Hepatic stellate cell (primary cell): ENCODE measurements around the gene DOP1B.
"Not testable (repeated sequence)": the region's sequence is repeated elsewhere in the genome, so short reads cannot be mapped to it uniquely, and the experiment has no call there.

ENCODE experiments used
- DNase-seq: peaks from one replicate; pipeline ENCODE4 v3.0.0; 2011; ENCODE audit warnings: low spot score

DOP1B gene

DNA sequence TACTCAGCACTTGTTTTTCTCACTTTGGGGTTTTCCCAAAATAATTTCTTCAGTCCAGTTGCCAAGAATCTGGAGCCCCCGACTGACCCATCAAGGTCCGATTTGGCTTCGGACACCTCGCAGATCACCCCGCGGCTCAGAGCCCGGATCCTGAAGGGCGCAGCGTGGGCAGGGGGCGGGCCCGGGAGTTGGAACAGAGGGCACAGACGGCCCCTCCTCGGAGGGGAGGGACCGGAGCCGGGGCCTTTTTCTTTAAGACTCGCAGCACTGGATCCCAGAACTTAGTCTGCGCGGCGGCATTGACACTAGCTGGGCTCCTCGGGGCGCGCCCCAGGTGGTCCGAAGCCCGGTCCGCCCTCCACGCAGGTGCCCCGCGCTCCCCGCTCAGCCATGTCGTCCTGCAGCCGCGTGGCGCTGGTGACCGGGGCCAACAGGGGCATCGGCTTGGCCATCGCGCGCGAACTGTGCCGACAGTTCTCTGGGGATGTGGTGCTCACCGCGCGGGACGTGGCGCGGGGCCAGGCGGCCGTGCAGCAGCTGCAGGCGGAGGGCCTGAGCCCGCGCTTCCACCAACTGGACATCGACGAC, 21.7 kb upstream of the DOP1B start, which contains the start of gene CBR3:
Gene CBR3, plus strand, starts transcription at position 277 of the 588 bp plus-strand sequence. Its CDS starts 114 bp downstream, at position 391.
- DNase-seq: peak; percentile 69

DNA sequence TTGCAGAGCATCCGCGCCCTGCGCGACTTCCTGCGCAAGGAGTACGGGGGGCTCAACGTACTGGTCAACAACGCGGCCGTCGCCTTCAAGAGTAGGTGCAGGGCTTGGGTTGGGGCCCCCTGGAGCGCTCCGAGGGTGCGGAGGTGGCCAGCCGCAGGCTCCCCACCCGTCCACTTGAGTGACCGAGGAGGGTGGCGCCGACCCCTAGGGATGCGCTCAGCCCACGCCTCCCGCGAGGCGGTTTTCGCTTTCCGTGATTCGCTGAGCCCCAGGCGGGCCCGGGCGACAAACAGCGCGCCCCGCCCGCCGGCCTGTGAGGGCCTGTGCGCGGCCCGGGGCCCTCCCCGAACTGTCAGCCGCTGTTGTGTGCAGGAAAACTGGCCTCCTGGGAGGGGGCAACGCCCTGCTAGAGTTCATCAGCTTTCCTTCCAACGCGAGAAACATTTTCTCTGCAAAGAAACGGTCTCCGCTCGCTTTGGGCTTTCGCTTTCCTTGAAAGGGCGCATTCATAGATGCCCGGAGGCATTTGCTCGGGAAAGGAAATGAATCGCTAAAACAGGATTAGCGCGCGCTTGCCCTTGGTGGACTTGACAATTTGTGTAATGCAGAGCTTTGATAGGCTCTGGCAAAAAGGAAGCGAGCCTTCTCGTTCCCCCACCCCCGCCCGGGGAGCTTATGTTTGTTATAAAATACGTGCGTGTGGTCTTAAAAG, 21.1 kb upstream of the DOP1B start:
- DNase-seq: peak; percentile 84

DNA sequence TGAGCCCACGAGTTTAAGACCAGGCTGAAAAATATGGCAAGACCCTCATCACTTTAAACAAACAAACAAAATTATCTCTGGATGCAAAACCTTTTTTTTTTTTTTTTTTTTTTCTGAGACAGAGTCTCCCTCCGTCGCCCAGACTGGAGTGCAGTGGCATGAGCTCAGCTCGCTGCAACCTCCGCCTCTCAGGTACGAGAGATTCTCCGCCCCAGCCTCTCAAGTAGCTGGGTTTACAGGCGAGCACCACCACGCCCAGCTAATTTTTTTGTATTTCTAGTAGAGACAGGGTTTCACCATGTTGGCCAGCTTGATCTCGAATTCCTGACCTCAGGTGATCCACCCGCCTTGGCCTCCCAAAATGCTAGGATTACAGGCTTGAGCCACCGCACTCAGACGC, 16.8 kb upstream of the DOP1B start:
- not testable (repeated sequence) for DNase-seq

DNA sequence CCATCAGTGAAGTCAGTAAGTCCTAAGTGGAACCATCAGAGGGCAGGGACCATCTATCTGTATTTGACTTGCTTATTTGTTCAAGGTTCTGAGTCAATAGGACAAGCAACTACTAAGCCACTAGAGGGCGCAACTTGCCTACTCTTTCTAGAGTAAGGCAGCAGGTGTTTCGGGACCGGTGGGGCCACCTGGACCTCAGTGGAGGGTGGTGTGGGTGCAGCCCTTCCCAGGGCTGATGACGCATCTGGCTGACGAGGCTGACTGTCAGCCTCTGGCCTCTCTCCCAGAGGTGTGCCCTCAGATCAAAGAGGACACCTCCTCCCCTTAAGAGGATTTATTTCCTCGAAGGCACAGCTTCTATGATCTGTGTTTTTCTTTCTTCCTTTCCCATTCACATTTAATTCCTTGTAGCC, 15.1 kb upstream of the DOP1B start:
- peak; percentile 44 for DNase-seq

DNA sequence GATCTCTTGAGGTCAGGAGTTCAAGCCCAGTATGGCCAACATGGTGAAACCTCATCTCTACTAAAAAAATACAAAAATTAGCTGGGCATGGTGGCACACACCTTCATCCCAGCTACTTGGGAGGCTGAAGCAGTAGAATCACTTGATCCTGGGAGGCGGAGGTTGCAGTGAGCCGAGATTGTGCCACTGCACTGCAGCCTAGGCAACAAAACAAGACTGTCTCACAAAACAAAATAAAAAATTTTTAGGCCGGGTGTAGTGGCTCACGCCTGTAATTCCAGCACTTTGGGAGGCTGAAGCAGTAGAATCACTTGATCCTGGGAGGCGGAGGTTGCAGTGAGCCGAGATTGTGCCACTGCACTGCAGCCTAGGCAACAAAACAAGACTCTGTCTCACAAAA, 12.4 kb upstream of the DOP1B start:
- not testable (repeated sequence) for DNase-seq

DNA sequence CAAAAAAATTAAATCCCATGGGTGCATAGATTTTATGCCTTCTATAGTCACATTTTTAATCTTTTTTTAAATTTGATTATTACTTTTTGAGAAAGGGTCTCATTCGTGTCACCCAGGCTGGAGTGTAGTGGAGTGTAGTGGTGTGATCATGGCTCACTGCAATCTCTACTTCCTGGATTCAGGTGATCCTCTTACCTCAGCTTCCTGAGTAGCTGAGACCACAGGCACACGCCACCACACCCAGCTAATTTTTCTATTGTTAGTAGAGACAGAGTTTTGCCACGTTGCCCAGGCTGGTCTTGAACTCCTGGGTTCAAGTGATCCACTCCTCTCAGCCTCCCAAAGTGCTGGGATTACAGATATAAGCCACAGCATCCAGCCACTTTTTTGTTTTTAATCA, 11.4 kb upstream of the DOP1B start:
- DNase-seq: no peak

DNA sequence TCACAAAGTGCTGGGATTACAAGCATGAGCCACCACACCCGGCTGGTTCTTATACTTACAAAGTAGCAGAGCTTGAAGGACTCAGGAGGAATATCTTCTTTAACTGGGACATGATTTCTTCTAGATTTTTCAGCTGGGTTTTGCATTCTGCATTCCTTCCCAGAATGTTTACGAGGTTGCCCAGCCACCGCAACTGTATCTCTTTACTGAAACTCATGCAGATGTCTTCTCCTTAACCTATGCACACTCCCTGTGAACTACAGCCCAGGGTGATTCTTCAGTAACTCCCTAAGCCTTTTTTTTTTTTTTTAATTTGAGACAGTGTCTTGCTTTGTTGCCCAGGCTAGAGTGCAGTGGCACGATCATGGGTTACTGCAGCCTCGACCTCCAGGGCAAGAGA, 8.7 kb upstream of the DOP1B start:
- no peak for DNase-seq

DNA sequence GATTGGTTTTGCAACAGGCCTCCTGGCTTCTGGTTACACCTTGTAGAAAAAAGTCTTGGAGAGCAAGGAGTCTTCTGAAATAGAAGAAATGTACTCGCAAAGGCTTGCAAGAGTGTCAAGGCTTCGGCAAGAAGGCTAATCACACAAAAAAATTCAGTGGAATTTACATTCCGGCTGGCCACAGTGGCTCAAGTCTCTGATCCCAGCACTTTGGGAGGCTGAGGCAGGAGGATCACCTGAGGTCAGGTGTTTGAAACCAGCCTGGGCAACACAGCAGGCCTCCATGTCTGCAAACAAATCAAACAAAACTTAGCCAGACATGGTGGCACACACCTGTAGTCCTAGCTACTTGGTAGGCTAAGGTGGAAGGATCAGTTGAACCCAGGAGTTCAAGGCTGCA, 7.7 kb upstream of the DOP1B start:
- no peak for DNase-seq

DNA sequence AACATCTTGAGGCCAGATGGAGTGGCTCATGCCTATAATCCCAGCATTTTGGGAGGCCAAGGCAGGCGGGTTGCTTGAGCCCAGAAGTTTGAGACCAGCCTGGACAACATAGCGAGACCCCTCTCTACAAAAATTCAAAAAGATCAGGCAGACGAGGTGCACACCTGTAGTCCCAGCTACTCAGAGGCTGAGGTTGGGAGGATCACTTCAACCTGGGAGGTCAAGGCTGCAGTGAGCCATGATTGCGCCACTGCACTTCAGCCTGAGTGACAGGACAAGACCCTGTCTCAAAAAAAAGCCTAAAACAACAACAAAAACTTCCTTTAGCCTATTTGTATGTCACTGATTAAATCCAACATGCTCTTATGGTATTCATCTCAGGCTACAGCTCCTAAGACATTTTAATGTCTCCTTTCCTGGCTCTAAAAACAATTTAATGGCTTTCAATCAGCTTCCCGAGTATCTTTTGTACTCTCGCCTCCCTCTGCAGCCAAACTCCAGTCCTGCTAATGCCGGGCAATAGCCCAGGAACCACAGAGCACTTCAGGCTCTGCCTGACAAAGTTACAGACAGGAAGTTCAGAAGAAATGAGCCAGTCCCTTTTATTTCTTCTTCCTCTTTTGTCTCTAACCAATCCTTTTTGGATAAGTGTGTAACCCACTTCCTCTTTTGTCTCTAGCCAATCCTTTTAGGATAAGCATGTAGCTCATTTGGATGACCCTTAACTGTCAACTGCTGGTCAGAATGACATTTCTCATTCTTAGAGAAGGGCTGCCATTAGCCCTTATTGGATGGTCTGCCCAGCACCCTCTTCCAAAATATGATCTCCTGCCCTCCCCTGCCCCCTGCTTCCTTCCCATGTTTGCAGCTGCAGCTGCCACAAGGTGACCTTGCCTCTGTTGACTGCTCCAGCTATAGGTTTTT, 6.6 kb upstream of the DOP1B start:
- DNase-seq: peak; percentile 26

DNA sequence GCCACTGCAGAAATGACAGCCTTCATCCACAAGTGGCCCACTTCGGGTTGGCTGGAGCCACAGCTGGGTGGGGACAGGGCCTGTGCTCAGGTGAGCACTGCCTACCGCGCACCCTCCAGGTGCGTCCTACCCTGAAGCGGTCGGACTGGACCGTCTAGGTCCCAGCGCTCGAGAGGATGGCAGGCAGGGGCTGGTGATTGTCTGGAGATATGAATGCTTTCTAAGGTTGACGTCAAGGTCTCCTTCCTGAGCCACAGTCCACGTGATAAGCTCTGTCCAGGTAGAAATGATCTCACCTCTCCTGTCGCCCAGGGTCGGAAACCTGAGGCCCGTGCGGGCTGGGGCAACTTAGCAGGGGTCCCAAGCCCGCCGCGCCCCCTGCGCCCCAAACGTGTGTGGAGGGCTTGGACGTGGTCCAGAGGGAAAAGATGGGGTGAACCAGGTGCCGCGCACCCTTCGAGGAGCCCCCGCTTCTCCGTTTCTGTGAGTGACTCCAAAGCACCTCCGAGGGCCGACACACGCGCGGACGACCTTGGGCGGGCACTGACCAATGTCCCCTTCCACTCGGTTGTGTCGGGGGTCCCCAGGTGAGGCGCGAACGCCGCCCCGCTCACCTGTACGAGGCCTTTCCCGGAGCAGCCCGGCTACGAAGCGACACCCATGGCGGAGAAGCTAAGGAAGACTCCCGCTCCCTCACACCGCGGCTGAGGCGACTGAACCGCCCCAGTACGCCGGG, 853 bp upstream of the DOP1B start:
- DNase-seq: no peak

DNA sequence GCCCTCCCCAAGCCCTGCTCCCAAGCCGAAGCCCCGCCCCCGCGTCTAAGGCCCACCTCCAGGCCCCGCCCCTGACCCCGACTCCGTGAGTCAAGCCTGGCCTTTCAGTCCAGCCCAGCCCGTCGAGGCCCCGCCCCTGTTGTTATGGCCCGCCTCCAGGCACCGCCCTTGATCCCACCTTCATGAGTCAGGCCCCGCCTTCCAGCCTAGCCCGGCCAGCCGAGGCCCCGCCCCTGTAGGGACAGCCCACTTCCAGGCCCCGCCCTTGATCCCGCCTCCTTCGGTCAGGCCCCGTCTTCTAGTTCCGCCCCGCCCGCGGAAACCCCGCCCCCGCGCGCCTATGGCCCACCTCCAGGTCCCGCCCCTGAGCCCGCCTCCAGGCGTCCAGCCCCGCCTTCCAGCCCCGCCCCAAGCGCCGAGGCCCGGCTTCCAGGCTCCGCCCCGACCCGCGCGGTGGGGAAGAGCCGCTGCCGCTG, 247 bp upstream of the DOP1B start:
- DNase-seq: peak; percentile 98

DNA sequence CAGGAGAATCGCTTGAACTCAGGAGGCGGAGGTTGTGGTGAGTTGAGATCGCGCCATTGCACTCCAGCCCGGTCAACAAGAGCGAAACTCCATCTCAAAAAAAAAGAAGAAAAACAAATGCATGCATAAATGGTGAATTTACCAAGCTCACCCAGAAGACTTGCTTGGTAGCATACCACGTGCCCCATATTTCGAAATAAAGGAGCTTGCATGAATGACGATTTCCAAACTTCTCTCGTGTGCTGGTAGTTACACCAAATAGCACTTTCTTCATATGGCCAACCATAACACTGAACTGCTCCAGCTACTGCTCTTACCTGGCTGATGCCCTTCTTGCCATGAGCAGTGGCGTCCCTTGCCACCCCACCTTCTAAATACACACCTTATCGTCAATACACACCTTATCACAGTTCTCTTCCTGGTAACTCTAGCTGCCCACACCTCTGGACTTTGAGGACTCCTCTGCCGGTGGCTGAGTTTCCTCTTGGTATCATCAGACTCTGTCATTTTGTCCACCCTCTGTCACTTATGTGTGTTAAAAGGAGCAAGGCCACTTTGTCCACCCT, 2.8 kb downstream of the DOP1B start:
- DNase-seq: no peak

DNA sequence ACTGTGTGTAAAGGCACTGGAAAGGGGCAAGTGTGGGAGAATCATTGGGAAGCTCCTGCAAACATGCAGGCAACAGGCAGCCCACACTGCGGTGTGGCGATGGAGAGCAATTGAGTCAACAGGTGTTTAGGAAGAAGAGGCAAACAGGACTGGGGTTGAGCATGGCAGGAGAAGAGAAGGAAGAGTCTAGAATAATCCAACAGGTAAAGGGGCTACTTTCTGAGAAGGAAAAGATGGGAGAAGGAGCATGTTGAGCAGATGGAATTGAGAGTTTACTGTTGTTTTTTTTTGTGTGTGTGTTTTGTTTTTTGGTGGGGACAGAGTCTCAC, 4.2 kb downstream of the DOP1B start:
- no peak for DNase-seq

DNA sequence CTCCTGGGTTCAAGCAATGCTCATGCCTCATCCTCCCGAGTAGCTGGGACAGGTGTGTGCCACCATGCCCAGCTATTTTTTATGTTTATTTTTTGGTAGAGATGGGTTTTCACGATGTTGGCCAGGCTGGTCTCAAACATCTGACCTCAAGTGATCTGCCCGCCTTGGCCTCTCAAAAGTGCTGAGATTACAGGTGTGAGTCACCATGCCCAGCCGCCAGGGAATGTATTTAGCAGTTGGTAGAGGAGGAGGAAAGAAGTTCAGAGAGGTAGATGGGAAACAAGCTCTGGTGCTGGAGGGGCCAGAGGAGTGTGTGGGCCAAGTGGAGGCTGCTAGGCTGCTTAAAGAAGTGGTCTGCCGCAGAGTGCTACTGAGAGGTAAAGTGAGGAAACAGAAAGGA, 6.0 kb downstream of the DOP1B start:
- no peak for DNase-seq

DNA sequence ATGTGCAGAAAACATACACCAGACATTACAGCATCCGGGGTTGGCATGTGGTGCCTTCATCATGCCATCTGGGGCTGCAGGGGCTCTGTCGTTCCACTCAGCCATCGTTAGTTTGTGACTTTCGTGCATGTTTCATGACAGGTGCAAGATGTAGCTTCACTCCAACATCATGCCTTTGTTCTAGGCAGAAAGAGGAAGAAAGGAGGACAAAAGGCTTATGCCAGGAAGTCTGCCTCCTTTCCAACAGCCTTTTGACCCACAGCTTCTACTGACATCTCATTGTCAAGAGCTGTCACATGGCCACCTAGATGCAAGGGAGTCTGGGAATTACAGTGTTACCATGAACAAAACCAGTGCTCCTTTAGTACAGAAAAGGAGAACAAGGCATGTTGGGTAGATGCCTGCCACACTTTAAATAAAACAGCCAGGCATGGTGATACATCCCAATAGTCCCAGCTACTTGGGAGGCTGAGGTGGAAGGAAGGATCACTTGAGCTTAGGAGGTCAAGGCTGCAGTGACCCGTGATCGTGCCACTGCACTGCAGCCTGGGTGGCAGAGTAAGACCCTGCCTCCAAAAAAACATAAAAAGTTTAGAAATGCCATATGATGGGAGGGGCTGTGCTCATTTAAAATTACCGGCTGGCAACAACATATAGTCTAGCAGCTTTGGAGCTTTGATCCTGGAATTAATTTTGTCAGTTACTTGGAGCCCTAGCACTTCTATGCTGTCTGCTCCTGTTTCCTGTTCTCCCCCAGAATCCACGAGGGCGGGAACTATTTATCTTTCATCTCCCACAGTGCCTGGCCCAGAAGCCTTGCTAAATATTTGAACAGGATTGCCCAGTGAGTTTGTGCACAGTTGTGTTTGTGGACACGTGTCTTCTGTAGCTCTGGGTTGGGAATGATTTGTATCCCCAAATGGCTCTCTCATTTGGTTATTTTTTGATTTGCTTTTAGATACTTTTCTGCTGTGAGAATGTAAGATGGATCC, 7.4 kb downstream of the DOP1B start:
- DNase-seq: no peak

DNA sequence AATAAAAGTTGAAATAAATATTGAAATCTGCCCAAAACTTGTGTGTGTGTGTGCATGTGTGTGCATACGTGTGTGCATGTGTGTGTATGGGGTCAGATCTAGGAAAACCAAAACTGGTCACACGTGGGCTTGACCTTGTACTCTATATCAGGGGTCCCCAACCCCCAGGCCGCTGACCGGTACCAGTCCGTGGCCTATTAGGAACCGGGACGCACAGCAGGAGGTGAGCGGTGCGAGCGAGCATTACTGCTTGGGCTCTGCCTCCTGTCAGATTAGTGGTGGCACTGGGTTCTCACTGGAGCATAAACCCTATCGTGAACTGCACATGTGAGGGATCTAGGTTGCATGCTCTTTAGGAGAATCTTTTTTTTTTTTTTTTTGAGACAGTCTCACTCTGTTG, 8.7 kb downstream of the DOP1B start:
- DNase-seq: no peak

DNA sequence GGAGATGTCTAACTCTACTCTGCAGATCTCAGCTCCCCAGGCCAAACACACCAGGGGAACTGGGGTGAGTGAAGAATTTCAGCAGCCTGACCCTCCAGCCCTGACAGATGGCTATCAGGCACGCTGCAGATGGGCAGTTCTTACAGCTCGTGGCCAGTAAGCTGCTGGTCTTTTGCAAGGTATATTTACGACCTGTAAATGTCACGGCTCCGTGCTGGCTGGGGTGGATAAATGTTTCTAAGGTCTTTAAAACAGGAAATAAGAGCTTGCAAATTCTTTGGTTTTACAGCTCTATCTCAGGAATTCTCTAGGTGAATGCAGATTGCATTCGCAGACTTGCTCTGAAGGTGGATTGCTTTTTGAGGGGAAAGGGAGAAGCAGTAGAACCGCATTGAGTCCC, 10.1 kb downstream of the DOP1B start:
- no peak for DNase-seq

DNA sequence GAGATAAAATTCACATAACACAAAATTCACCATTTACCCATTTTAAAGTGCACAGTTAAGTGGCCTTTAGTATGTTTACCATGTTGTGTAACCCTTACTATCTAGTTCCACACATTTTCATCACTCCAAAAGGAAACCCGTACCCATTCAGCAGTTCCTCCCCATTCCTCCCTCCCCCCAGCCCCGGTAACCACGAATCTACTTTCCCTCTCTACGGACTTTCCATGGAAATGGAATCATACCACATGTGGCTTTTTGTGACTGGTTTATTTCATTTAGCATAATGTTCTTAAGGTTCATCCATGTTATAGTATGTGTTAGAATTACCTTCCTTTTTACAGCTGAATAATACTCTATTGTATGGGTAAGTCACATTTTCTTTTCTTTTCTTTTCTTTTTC, 10.9 kb downstream of the DOP1B start:
- DNase-seq: no peak

DNA sequence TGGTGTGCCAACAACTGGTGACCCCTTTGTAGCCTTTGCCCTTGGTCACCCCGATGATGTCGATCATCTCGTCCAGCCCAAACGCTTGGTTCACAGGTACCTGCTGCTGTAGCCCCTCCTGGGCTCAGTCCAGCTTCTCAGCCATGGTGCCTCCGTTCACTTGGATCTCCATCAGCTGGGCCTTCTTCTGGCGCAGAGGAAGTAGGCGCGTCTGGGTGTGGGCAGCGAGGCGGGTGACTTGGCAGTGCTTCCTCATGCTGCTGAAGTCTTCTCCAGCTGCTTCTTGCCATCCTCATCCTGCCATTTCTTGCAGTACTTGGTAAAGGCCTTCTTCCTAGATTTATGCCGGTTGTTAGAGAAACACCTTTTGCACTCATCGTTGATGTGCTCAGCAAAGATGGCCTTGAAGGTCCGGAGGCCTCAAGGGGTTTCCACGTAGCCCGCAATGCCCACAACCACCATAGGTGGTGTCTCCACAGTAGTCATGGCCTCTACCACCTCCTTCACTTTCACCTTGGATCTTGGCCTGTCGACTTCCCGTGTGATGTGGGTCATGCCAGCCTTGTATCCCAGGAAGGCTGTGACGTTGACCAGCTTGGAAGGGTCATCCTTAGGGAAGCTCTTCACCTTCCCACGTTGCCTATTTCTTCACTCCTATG, 13.0 kb downstream of the DOP1B start:
- no peak for DNase-seq

DNA sequence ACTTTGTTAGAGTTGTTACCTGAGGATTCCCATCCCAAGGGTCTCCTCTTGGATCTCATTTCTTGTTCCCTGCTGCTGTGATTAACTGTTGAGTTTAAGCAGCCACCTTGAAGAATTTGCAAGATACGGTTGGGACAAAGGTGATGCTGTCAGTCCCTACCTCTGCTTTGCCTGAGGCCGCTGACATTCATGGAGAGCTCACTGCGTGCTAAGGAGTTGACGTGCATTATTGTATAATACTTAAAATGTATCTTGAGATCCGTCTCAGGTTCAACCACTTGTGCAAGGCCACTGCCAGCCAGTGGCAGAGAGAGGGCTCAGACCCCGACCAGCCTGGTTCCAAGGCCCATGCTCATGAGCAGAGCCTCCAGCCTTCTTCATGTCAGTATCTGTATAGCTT, 14.2 kb downstream of the DOP1B start:
- no peak for DNase-seq
